K562 (cell line): ENCODE data around the gene RRH. TPM values are rescaled to one million over a fixed set of nuclear protein-coding genes. Genes with fewer than 3 reads are reported as not detected.

Experiments used
- BRF1 ChIP-seq: IDR thresholded peaks from 3 replicates; pipeline ENCODE4 v1.6.1; 2011; ENCODE audit warnings: borderline replicate concordance, mild to moderate bottlenecking; ENCODE audit not compliant: insufficient read length; ENCODE audit errors: extremely low read depth
- CREM ChIP-seq: IDR thresholded peaks from 2 replicates; pipeline ENCODE4 v1.6.1; 2014; ENCODE audit warnings: antibody characterized with exemption, low read depth
- E2F8 ChIP-seq: fragments of 450-650 bp; IDR thresholded peaks from 2 replicates; pipeline ENCODE4 v1.7.1; 2018; ENCODE audit warnings: mild to moderate bottlenecking, low read depth; ENCODE audit not compliant: partially characterized antibody
- FOXK1 ChIP-seq: sonication (generic); formaldehyde crosslinking; IDR thresholded peaks from 2 replicates; pipeline ENCODE4 v1.8.0; 2022; ENCODE audit warnings: missing genetic modification reagents, mild to moderate bottlenecking, borderline replicate concordance
- GTF2B ChIP-seq: IDR thresholded peaks from 2 replicates; pipeline ENCODE4 v1.6.1; 2011; ENCODE audit not compliant: insufficient read length; ENCODE audit errors: extremely low read depth
- PHTF2 ChIP-seq: fragments of 250-450 bp; sonication (Bioruptor Pico); IDR thresholded peaks from 2 replicates; pipeline ENCODE4 v1.5.0; 2021; ENCODE audit warnings: mild to moderate bottlenecking
- RBM14 ChIP-seq: fragments of 200-400 bp; formaldehyde crosslinking; IDR thresholded peaks from 2 replicates; pipeline ENCODE4 v1.6.1; 2018; ENCODE audit warnings: low read depth, mild to moderate bottlenecking, low read length, moderate library complexity, borderline replicate concordance; ENCODE audit not compliant: insufficient read depth
- TCF15 ChIP-seq: fragments of 250-450 bp; sonication (Bioruptor Pico); IDR thresholded peaks from 2 replicates; pipeline ENCODE4 v1.8.0; 2022; ENCODE audit warnings: moderate library complexity, mild to moderate bottlenecking, inconsistent platforms
- XRCC3 ChIP-seq: fragments of 450-650 bp; IDR thresholded peaks from 2 replicates; pipeline ENCODE4 v1.6.1; 2017; ENCODE audit warnings: mild to moderate bottlenecking, moderate library complexity
- ZC3H8 ChIP-seq: fragments of 450-650 bp; IDR thresholded peaks from 2 replicates; pipeline ENCODE4 v1.6.1; 2017
- ZNF165 ChIP-seq: fragments of 250-450 bp; sonication (Bioruptor Pico); IDR thresholded peaks from 2 replicates; pipeline ENCODE4 v1.4.0; 2020; ENCODE audit warnings: borderline replicate concordance
- ZNF696 ChIP-seq: fragments of 250-450 bp; sonication (Bioruptor Pico); conservative IDR thresholded peaks from 2 replicates; pipeline ENCODE4 v1.4.0; 2020; ENCODE audit warnings: mild to moderate bottlenecking, moderate library complexity
- polyA plus RNA-seq, 8 experiments: library from polyadenylated mRNA; depleted of rRNA in 4 of 8; stranded (reverse) in 5 of 8; unstranded in 3 of 8; fragments of >200 nt; fragmentation: Nextera tagmentation in 2 of 8; fragmentation: Illumina TruSeq in 1 of 8; extraction: Ambion mirVana in 2 of 8; extraction: Trizol in 1 of 8; gene quantifications; 2 replicates each; pipeline versions ENCODE4 v1.2.1 to v1.2.3, GENCODE V29; 2011 to 2014; ENCODE audit warnings: inconsistent platforms in 1 of 8, missing spikeins in 1 of 8
- total RNA-seq, 7 experiments: library from RNA; depleted of rRNA in 6 of 7; stranded (reverse); fragments of >200 nt in 6 of 7; fragmentation: Illumina TruSeq in 2 of 7; extraction: Trizol in 2 of 7; gene quantifications; 2 replicates each; pipeline versions ENCODE4 v1.2.1 to v1.2.3, GENCODE V29; 2011 to 2021; ENCODE audit warnings: low replicate concordance in 1 of 7
- TF ChIP-seq, protein P1 (sequence below): fragments of 250-450 bp; sonication (Bioruptor Pico); IDR thresholded peaks from 2 replicates; pipeline ENCODE4 v1.5.0; 2020; ENCODE audit warnings: mild to moderate bottlenecking, borderline replicate concordance
- TF ChIP-seq, protein P2 (sequence below): fragments of 250-450 bp; sonication (Bioruptor Pico); IDR thresholded peaks from 2 replicates; pipeline ENCODE4 v1.8.0; 2021; ENCODE audit warnings: borderline replicate concordance, mild to moderate bottlenecking, moderate library complexity; ENCODE audit not compliant: poor library complexity, severe bottlenecking
- TF ChIP-seq, protein P3 (sequence below): fragments of 450-650 bp; formaldehyde crosslinking; IDR thresholded peaks from 2 replicates; pipeline ENCODE4 v1.4.0; 2020; ENCODE audit warnings: mild to moderate bottlenecking, mixed read lengths
- TF ChIP-seq, protein P4 (sequence below): fragments of 250-450 bp; sonication (Bioruptor Pico); IDR thresholded peaks from 2 replicates; pipeline ENCODE4 v1.8.0; 2022; ENCODE audit warnings: moderate library complexity, mild to moderate bottlenecking, inconsistent platforms

Gene RRH
- total and polyA plus RNA-seq, 9 of the 15 experiments (the other 6 are each of a cell fraction or from before 2014, with no cell fraction given) = 0.04 to 0.31 (median 0.12) TPM; not detected in 3

GRCh38 chr4:109815151-109816081 is 12.4 kb upstream of the RRH start, which contains the start of gene GAR1 (continued):
- TF ChIP-seq, protein P1, sequence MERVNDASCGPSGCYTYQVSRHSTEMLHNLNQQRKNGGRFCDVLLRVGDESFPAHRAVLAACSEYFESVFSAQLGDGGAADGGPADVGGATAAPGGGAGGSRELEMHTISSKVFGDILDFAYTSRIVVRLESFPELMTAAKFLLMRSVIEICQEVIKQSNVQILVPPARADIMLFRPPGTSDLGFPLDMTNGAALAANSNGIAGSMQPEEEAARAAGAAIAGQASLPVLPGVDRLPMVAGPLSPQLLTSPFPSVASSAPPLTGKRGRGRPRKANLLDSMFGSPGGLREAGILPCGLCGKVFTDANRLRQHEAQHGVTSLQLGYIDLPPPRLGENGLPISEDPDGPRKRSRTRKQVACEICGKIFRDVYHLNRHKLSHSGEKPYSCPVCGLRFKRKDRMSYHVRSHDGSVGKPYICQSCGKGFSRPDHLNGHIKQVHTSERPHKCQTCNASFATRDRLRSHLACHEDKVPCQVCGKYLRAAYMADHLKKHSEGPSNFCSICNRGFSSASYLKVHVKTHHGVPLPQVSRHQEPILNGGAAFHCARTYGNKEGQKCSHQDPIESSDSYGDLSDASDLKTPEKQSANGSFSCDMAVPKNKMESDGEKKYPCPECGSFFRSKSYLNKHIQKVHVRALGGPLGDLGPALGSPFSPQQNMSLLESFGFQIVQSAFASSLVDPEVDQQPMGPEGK (CRISPR knock-in tag) = no peak
- no peak for TF ChIP-seq BRF1
- no peak for TF ChIP-seq RBM14
- TF ChIP-seq ZNF696 (CRISPR knock-in tag) = no peak
- TF ChIP-seq FOXK1 (CRISPR knock-in tag) = 0 out of 2 replicates have a peak, but pooled peaks have one; percentile 44
- peak; percentile 83 for TF ChIP-seq E2F8
- TF ChIP-seq PHTF2 (CRISPR knock-in tag) = no peak
- TF ChIP-seq CREM = peak; percentile 99
- TF ChIP-seq TCF15 = no peak
- TF ChIP-seq ZC3H8 = no peak
- TF ChIP-seq GTF2B = no peak
- no peak for TF ChIP-seq ZNF165 (CRISPR knock-in tag)
- TF ChIP-seq, protein P2, sequence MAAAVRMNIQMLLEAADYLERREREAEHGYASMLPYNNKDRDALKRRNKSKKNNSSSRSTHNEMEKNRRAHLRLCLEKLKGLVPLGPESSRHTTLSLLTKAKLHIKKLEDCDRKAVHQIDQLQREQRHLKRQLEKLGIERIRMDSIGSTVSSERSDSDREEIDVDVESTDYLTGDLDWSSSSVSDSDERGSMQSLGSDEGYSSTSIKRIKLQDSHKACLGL (CRISPR knock-in tag) = peak; percentile 95
- no peak for TF ChIP-seq XRCC3
- TF ChIP-seq, protein P3, sequence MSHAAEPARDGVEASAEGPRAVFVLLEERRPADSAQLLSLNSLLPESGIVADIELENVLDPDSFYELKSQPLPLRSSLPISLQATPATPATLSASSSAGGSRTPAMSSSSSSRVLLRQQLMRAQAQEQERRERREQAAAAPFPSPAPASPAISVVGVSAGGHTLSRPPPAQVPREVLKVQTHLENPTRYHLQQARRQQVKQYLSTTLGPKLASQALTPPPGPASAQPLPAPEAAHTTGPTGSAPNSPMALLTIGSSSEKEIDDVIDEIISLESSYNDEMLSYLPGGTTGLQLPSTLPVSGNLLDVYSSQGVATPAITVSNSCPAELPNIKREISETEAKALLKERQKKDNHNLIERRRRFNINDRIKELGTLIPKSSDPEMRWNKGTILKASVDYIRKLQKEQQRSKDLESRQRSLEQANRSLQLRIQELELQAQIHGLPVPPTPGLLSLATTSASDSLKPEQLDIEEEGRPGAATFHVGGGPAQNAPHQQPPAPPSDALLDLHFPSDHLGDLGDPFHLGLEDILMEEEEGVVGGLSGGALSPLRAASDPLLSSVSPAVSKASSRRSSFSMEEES (CRISPR knock-in tag) = no peak
- TF ChIP-seq, protein P4, sequence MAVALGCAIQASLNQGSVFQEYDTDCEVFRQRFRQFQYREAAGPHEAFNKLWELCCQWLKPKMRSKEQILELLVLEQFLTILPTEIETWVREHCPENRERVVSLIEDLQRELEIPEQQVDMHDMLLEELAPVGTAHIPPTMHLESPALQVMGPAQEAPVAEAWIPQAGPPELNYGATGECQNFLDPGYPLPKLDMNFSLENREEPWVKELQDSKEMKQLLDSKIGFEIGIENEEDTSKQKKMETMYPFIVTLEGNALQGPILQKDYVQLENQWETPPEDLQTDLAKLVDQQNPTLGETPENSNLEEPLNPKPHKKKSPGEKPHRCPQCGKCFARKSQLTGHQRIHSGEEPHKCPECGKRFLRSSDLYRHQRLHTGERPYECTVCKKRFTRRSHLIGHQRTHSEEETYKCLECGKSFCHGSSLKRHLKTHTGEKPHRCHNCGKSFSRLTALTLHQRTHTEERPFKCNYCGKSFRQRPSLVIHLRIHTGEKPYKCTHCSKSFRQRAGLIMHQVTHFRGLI (CRISPR knock-in tag) = no peak
